ENCODE measurements around the gene ABHD12B.
"Not testable (repeated sequence)": the region's sequence is repeated elsewhere in the genome, so short reads cannot be mapped to it uniquely, and the experiment has no call there.

The ABHD12B gene

GRCh38 chr14:50937800-50938199, 65.9 kb downstream of the ABHD12B start:
- no peak for DNase-seq

- no peak for DNase-seq
Measured at GRCh38 chr14:50941151-50941550, 69.3 kb downstream of the ABHD12B start.

GRCh38 chr14:50941638-50942037, 69.8 kb downstream of the ABHD12B start:
- DNase-seq, result not testable (repeated sequence)

GRCh38 chr14:50943261-50943942, 71.5 kb downstream of the ABHD12B start:
- DNase-seq, result no peak

GRCh38 chr14:50943943-50944646, 72.2 kb downstream of the ABHD12B start, which contains the start of gene PYGL:
PYGL (minus strand) TSS chr14:50944483; CDS start chr14:50944403, 80 bp downstream.
- peak; percentile 27 for DNase-seq

- DNase-seq, result no peak
Measured at GRCh38 chr14:50944647-50945413, 73.0 kb downstream of the ABHD12B start.

GRCh38 chr14:50946234-50946935, 74.5 kb downstream of the ABHD12B start:
- DNase-seq, result no peak

- DNase-seq, result no peak
Measured at GRCh38 chr14:50947446-50947845, 75.6 kb downstream of the ABHD12B start.

GRCh38 chr14:50948205-50948604, 76.4 kb downstream of the ABHD12B start:
- no peak for DNase-seq

- DNase-seq, result no peak
Measured at GRCh38 chr14:50951032-50951431, 79.2 kb downstream of the ABHD12B start.

GRCh38 chr14:50953502-50953901, 81.6 kb downstream of the ABHD12B start:
- DNase-seq, result no peak

Measured in activated CD4-positive, alpha-beta T cell treated with anti-CD3 and anti-CD28 coated beads, Interleukin-2, amount 50 U/mL, for 16 hours (primary cell).